SKM-1 treated with dmso at 0.1 percent for 144 hours (cell line): ENCODE measurements around the gene SLIT3.
"Not testable (repeated sequence)": the region's sequence is repeated elsewhere in the genome, so short reads cannot be mapped to it uniquely, and the experiment has no call there.

Experiments used
- DNase-seq: peaks from one replicate; lab custom pipeline; 2025; ENCODE audit not compliant: unreplicated experiment; lab: John Stamatoyannopoulos, UW

The SLIT3 gene

GRCh38 chr5:169222934-169223594 is 77.9 kb downstream of the SLIT3 start:
- no peak for DNase-seq

- no peak for DNase-seq
Observed at GRCh38 chr5:169221519-169221918, 79.4 kb downstream of the SLIT3 start.

DNA sequence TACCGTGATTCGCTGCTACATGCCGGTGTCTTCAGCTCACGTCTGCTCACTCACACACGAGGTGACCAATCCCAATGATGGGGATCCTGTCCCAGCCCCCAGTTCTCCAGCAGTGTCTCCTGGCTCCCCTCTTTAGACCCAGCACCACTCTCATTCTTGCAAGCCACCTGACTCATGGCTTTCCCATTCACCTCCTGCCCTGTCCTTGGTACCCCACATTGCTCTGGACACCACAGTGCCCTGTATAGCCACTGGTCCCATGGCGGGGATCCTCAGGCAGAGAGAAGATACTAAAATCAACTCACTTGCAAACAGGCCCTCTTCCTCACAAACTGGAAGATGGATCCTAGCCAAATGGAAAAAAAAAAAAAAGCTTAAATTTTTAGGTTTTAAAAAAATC is 81.0 kb downstream of the SLIT3 start:
- DNase-seq = no peak

DNA sequence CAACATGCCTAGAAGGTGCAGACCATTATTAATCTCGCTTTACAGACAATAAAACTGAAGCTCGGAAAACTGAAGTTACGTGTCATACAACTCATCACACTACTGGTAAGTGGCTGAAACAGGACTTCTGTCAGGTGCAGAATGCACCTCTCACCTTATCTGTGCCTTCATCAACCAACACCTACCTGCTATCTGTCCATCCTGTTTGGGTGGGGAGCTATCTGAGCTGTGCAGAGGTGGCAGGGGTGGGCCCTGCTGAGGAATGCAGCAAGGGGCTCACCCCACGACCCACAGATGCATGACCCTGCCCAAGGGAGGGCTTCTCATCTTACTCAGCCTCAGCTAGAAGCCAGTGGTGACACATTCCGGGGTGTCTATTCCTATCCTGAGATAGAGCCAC is 81.6 kb downstream of the SLIT3 start:
- no peak for DNase-seq

DNA sequence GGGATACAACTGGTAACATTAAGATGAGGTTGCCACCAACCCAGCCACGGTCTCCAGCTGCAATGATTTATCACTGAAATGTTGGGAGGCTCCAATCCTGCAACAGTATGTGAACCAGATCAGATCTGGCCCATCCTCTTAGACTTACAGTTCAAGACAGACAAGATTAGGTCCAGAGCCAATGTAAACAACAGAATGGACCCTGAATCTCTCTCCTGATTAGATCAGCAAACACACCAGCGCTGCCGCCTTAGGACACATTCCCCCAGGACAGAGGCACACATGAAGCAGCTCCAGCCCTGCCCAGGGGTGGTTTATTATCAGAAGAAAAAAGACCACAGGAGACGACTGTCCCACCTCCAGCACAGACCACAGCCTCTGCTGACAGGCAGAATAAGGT is 82.1 kb downstream of the SLIT3 start:
- no peak for DNase-seq

DNA sequence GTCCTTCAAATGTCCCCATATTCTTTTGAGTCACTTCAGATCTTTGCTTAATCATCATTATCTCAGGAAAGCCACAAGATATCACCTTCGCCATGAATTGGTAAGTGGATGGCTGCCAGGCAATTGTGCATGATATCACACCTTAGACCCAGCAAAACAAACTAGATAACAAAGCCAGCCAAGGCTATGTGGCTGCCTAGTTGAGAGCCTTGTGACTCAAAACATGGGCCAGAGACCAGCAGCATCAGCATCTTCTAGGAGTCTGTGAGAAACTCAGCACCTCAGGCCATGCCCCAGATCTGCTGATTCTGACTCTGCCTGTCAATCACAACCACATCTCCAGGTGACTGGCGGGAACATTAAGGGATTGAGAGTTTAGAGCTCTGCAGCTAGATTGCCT is 82.8 kb downstream of the SLIT3 start:
- DNase-seq = no peak

DNA sequence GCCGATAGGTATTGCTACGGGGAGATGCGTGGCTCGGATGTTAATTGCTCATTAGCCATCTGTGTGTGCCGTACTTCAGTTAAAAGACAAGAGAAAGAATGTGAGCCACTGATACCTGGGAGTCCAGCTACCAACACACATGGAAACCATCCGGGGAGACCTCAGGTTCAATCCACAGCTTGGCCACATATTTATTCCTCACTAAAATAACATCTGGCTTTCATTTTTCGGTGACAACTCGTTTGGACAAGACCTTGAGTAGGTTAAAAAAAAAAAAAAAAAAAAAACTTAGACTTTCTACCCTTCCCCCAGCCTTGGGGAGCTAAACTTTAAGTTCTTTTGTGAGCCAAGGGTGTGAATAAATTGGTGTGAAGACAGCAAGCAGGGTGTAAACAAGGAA is 84.1 kb downstream of the SLIT3 start:
- no peak for DNase-seq

DNA sequence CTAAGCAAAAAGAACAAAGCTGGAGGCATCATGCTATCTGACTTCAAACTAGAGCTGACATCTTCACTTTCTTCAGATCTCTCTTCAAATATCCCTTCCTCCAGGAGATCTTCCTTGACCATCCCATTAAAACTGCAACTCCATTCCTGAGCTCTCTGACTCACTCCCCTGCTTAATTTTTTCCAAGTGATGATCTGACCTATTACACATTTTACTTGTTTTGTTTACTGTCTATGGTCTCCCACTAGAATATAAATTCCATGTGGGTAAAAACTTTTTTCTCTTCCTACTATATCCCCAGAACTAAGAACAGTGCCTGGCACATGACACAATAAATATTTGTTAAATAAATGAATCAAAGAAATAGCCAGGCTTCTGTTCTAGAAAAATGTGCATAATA is 87.5 kb downstream of the SLIT3 start:
- DNase-seq = no peak

DNA sequence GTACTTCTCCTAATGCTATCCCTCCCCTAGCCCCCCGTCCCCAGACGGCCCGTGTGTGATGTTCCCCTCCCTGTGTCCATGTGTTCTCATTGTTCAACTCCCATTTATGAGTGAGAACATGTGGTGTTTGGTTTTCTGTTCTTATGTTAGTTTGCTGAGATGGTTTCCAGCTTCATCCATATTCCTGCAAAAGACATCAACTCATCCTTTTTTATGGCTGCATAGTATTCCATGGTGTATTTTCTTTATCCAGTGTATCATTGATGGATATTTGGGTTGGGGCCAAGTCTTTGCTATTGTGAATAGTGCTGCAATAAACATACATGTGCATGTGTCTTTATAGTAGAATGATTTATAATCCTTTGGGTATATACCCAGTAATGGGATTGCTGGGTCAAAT is 89.2 kb downstream of the SLIT3 start:
- DNase-seq = not testable (repeated sequence)

GRCh38 chr5:169204788-169205400 is 96.0 kb downstream of the SLIT3 start:
- no peak for DNase-seq

DNA sequence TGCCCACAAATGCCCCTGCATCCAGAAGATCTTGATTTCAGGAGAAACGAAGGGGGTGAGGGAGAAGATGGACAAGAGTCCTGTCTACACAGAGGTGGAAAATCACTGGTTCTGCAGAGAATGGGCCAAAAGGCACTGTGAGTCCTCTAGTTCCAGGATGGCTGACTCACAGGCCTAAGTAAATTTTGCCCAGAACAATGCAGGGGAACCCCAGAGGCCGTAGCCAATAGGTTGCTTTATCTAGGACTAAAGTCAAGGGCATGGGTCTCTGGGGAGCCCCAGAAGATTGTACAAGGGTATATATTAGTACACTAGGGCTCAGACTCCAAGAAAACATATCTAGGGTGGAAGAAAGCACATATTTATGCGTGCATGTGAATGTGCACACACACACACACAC is 98.0 kb downstream of the SLIT3 start:
- DNase-seq = no peak

DNA sequence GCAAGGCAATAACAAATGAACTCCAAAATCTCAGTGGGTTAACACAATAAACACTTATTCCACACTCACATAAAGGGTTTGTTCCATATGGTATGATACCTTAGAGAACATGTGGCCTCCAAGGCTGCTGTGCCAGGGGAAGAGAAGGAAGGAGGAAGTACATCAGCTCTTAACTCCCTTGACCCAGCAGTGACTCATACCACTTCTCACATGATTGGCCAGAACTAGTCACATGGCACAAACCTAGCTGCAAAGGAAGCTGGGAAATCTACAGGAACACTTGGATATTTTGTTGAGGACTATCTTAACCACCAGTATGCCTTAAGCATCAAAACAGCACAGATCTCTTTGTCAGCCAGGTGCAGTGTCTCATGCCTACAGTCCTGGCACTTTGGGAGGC is 99.3 kb downstream of the SLIT3 start:
- DNase-seq = no peak

GRCh38 chr5:169200125-169200778 is 100.7 kb downstream of the SLIT3 start:
- DNase-seq = no peak

DNA sequence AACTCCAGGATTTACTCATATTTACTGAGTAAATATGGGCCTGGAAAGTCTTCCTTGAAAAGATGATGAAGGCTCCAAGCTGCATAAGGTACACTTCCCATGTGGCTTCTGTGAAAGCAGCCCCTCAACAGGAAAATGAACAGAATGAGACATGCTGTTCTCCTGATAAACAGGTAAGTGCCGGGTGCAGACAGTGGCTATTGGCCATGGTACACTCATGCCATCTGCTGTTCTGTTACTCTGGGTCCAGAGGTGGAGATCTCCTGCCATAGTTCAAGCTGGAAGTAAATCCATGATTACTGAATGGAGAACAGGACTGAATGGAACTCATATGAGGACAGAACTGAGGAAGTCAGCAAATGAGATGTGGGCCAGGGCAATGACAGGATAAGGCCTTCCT is 103.6 kb downstream of the SLIT3 start:
- DNase-seq = no peak

DNA sequence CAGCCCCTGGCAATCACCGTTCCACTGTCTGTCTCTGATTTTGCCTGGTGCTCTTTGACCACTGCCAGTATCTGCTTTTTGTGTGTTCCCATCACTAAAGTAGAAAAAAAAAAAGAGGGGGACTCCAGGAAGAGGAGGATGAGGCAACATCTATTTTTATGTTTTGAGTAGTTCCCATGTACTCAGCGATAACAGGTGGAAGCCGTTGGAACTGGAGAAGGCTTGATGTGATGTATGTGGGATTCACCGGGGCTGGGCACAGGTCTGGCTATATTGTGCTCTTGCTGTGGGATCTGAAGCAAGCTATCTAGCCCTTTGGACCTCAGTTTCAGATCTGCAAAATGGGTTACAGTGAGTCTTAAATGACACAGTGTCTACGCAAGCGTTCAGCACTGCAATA is 104.9 kb downstream of the SLIT3 start:
- DNase-seq = no peak

DNA sequence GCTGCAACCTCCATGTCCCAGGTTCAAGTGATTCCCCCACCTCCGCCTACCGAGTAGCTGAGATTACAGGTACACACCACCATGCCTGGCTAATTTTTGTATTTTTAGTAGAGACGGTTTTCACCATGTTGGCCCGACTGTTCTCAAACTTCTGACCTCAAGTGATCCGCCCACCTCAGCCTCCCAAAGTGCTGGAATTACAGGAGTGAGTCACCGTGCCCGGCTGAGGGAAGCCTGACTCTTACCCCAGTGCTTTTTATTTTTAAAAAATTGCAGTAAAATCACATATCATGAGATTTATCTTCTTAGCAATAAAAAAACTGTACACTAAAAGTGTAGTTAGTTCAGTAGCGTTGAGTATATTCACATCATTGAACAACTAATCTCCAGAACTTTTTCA is 105.3 kb downstream of the SLIT3 start:
- DNase-seq = no peak

GRCh38 chr5:169192536-169192935 is 108.4 kb downstream of the SLIT3 start:
- DNase-seq = no peak

DNA sequence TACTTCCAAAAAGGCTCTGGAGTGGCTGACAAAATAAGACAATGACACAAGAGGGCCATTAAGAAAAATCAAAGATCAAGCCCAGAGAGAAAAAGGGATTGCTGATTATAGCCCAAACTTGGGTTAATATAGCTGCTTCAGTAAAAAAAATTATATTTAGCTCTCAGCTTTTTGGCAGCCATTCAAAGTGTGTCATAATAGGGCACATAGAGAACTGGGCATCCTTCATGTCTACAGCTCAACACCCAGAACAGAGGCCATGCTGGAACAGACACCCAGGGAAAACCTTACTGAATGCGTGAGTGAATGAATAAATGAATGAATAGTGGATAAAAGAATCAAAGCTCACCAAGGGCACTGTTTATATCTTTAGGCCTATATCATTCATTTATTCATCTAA is 110.1 kb downstream of the SLIT3 start:
- DNase-seq = no peak

DNA sequence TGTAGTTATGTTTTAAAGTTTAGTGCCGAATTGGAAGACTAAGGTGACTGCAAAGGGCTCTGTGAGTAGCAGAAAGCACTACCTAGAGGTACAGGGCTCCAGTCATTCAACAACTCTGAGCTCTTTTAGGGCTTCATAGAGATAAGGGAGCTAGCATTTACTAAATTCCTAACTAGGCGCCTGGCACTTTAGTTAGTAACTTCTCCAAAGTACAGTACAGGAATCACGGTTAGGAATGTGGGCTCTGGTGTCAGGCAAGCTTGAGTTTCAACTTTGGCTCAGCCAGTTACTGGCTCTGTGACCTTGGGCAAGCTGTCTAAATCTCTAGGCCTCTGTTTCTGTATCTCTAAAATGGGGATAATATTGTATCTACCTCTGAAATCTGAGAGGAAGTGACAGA is 115.3 kb downstream of the SLIT3 start:
- no peak for DNase-seq

DNA sequence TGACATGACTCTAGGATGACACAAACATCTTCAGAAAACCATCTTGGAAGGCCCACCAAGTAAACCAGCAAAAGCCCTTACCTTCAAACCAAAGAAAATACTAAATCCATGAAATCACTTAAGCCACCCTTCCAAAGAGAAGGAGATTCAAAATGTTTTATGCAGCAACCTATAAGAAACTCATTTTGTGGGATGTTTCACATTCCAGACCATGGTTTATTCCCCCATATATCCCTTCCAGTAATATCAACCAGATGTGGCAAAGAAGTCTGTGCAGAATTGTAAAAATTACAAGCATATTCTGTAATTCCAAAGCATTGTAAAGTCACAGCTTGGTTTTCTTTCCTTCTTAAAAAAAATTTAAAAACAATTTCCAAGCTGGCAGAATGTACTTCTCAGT is 117.4 kb downstream of the SLIT3 start:
- DNase-seq = no peak

- DNase-seq = no peak
Observed at GRCh38 chr5:169182797-169183196, 118.1 kb downstream of the SLIT3 start.

DNA sequence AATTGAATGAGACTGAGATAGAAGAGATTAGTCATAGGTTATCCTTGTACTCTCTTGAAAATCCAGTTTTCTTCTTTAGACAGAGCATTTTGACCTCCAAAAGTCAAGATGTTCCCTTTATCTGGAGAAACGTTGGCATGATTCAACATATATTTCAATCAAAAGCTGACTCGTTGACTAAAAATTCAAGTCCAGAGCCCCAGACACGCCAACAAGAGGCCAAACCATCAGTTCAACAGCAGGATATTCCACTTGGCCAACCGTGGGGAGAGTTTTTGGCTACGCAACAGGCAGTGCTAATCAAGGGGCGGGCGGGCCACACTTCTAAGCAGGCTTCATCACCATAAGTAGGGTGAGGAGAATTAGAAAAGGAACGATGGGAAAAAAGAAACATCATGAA is 119.1 kb downstream of the SLIT3 start:
- no peak for DNase-seq

DNA sequence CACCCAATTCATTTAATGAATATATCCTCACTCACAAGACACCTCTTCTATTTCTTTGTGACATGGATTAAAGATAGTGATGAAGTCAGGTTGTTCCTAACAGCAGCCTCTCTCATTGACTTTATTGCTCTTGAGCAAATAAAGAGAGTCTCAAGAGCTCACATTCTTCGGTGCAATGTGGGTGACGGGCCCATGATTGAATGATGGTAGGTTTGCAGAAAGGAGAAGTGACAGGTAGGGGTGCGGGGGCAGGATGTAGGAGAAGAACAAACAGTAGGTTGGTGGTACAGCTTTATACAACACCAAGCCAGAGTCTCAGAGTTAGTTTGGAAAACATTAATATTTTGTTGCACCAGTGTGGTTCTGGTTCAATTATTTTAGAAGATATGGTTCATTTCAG is 122.2 kb downstream of the SLIT3 start:
- DNase-seq = no peak
